Measurements from ENCODE around the gene SLC44A3. TPM values are rescaled to one million over a fixed set of nuclear protein-coding genes. Genes with fewer than 3 reads are reported as not detected.

Gene SLC44A3
- total and polyA plus RNA-seq, 2 of the 13 experiments (the other 11 are each of a cell fraction or from before 2014, with no cell fraction given): 6.8 to 14.1 TPM

DNA sequence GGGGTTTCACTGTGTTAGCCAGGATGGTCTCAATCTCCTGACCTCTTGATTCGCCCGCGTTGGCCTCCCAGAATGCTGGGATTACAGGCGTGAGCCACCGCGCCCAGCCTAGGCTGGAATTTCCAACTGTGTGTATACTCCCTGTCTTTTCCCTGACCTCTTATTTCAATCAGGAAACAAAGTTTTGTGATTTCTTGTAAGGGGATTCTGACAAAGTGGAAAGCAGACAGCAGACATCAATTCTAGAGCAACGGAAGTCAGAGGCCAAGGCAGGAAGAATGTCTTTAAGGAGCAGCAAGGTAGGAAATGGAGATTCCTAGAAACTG lies 36.0 kb upstream of the SLC44A3 start:
- 96% methylated on average over 7 of the region's 7 CpGs for WGBS (ENCODE audit: low lambda C conversion rate)
- no peaks in the 10 kb centered on the region for H3K9me3 ChIP-seq (ENCODE audit: low read length)
- no peak overlapping the region for H3K4me2 ChIP-seq (ENCODE audit: low read depth, low read length)
- H3K27ac ChIP-seq (ENCODE audit: extremely low read length, insufficient read depth, low read length): no peak overlapping the region
- ChIA-PET CTCF (ENCODE audit: low intra/inter-chr PET ratio, low total read pairs) (no interaction called here), POLR2A (no interaction called here)
- no peaks in the 10 kb centered on the region for H3K79me2 ChIP-seq (ENCODE audit: insufficient read depth, low read length)
- BruUV-seq (replicated peaks): no TSS peak
- H3K4me3 ChIP-seq (replicated peaks in 1 of 3; ENCODE audit: insufficient read depth in 1 of 3, low read depth in 2 of 3, low read length in 3 of 3): no peak overlapping the region
- no peak overlapping the region for H3K9ac ChIP-seq (ENCODE audit: insufficient read depth, low read depth, low read length)
- H2AFZ ChIP-seq (ENCODE audit: low read length): no peak overlapping the region
- no peaks in the 10 kb centered on the region for H3K36me3 ChIP-seq (replicated peaks in 1 of 2; ENCODE audit: control insufficient read depth in 1 of 2, insufficient read depth in 2 of 2, low read length in 2 of 2)
- TF ChIP-seq ZNF292 (CRISPR knock-in tag; IDR thresholded peaks at IDR 0.05; ENCODE audit: borderline replicate concordance, low read depth): no peak
- no peak for TF ChIP-seq ZSCAN30 (CRISPR knock-in tag; IDR thresholded peaks at IDR 0.05)
- TF ChIP-seq FIP1L1 (IDR thresholded peaks at IDR 0.05; ENCODE audit: borderline replicate concordance, insufficient read depth, low read depth, low read length): no peak
- TF ChIP-seq ZNF749 (CRISPR knock-in tag; IDR thresholded peaks at IDR 0.05; ENCODE audit: borderline replicate concordance): no peak
- no peak for TF ChIP-seq TGIF2 (CRISPR knock-in tag; IDR thresholded peaks at IDR 0.05)
- no peaks in the 10 kb centered on the region for H3K27me3 ChIP-seq (ENCODE audit: control insufficient read depth in 1 of 2, insufficient read depth in 2 of 2, low read length in 2 of 2)
- DNase-seq (ENCODE audit: low spot score) (no peak), FAIRE-seq (no peak), ATAC-seq (no peak)
- in situ Hi-C loops (cut with HindIII; ENCODE audit: extremely low pct_ligation_motif_present, low pct_unique_long_range_greater_than_20kb): no loop called here
- no peaks in the 10 kb centered on the region for H3K4me1 ChIP-seq (ENCODE audit: insufficient read depth, low read length)
- no peaks in the 10 kb centered on the region for H4K20me1 ChIP-seq (ENCODE audit: insufficient read depth, low read length)
- intact Hi-C loops (cut with micrococcal nuclease; ENCODE audit: unreplicated experiment): no loop called here

DNA sequence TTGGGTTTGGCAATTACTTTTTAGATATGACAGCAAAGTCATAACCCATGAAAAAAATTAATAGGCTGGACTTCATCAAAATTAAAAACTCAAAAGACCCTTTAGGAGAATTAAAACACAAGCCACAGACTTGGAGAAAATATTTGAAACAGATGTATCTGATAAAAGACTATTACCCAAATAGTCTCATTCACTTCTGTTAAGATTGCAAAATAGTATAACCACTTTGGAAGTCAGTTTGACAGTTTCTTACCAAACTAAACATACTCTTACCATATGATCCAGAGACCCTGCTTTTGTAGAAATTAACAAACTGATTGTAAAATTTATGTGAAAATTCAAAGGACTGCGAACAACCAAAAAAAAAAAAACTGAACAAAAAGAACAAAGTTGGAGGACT lies 32.5 kb upstream of the SLC44A3 start:
- Histone ChIP-seq H4K20me1 (ENCODE audit: insufficient read depth, low read length) (no peaks in the 10 kb centered on the region), H3K9ac (ENCODE audit: insufficient read depth, low read depth, low read length) (no peak overlapping the region), H2AFZ (ENCODE audit: low read length) (no peak overlapping the region), H3K27me3 (ENCODE audit: control insufficient read depth in 1 of 2, insufficient read depth in 2 of 2, low read length in 2 of 2) (no peaks in the 10 kb centered on the region), H3K9me3 (ENCODE audit: low read length) (no peaks in the 10 kb centered on the region), H3K4me3 (replicated peaks in 1 of 3; ENCODE audit: insufficient read depth in 1 of 3, low read depth in 2 of 3, low read length in 3 of 3) (no peak overlapping the region), H3K79me2 (ENCODE audit: insufficient read depth, low read length) (no peaks in the 10 kb centered on the region), H3K4me1 (ENCODE audit: insufficient read depth, low read length) (peaks cover 7% of the 10 kb centered on the region), H3K36me3 (replicated peaks in 1 of 2; ENCODE audit: control insufficient read depth in 1 of 2, insufficient read depth in 2 of 2, low read length in 2 of 2) (no peaks in the 10 kb centered on the region), H3K4me2 (ENCODE audit: low read depth, low read length) (no peak overlapping the region), H3K27ac (ENCODE audit: extremely low read length, insufficient read depth, low read length) (no peak overlapping the region)
- ChIA-PET CTCF (ENCODE audit: low intra/inter-chr PET ratio, low total read pairs) (no interaction called here), POLR2A (no interaction called here)
- 98% methylated on average over 1 of the region's 1 CpG for WGBS (ENCODE audit: low lambda C conversion rate)
- ATAC-seq: no peak
- intact Hi-C loops (cut with micrococcal nuclease; ENCODE audit: unreplicated experiment) (no loop called here), in situ Hi-C loops (cut with HindIII; ENCODE audit: extremely low pct_ligation_motif_present, low pct_unique_long_range_greater_than_20kb) (no loop called here)
- no peak for FAIRE-seq
- no peak for DNase-seq (ENCODE audit: low spot score)
- TF ChIP-seq ZNF446 (CRISPR knock-in tag; IDR thresholded peaks at IDR 0.05): no peak
- TF ChIP-seq ZNF563 (CRISPR knock-in tag; IDR thresholded peaks at IDR 0.05): no peak
- TF ChIP-seq, protein P1, sequence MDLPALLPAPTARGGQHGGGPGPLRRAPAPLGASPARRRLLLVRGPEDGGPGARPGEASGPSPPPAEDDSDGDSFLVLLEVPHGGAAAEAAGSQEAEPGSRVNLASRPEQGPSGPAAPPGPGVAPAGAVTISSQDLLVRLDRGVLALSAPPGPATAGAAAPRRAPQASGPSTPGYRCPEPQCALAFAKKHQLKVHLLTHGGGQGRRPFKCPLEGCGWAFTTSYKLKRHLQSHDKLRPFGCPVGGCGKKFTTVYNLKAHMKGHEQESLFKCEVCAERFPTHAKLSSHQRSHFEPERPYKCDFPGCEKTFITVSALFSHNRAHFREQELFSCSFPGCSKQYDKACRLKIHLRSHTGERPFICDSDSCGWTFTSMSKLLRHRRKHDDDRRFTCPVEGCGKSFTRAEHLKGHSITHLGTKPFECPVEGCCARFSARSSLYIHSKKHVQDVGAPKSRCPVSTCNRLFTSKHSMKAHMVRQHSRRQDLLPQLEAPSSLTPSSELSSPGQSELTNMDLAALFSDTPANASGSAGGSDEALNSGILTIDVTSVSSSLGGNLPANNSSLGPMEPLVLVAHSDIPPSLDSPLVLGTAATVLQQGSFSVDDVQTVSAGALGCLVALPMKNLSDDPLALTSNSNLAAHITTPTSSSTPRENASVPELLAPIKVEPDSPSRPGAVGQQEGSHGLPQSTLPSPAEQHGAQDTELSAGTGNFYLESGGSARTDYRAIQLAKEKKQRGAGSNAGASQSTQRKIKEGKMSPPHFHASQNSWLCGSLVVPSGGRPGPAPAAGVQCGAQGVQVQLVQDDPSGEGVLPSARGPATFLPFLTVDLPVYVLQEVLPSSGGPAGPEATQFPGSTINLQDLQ (CRISPR knock-in tag; IDR thresholded peaks at IDR 0.05): no peak
- no peak for TF ChIP-seq ZNF33A (CRISPR knock-in tag; IDR thresholded peaks at IDR 0.05; ENCODE audit: borderline replicate concordance)
- TF ChIP-seq ZNF550 (CRISPR knock-in tag; IDR thresholded peaks at IDR 0.05; ENCODE audit: borderline replicate concordance): no peak
- TF ChIP-seq ZC3H13 (CRISPR knock-in tag; IDR thresholded peaks at IDR 0.05): no peak
- TF ChIP-seq RARA (CRISPR knock-in tag; IDR thresholded peaks at IDR 0.05): no peak
- no TSS peak for BruUV-seq (replicated peaks)

All from HepG2 (cell line).